GM21515 (cell line): ENCODE measurements around the gene MBOAT7.
"Not testable (repeated sequence)": the region's sequence is repeated elsewhere in the genome, so short reads cannot be mapped to it uniquely, and the experiment has no call there.

Experiments
- ATAC-seq: cut with Tn5 transposase; IDR thresholded peaks from one replicate; pipeline ENCODE4 v1.9.1; 2021; ENCODE audit not compliant: unreplicated experiment

Gene MBOAT7

GRCh38 chr19:54189145-54189734 lies at the start of gene MBOAT7:
Gene MBOAT7, minus strand, starts transcription at chr19:54189580. Its CDS starts 1,072 bp downstream, at chr19:54188508.
- peak; percentile 14 for ATAC-seq

- no peak for ATAC-seq
These were observed 44.6 kb upstream of the MBOAT7 start for GRCh38 chr19:54233941-54234340.

GRCh38 chr19:54231077-54231931 lies 41.9 kb upstream of the MBOAT7 start:
- no peak for ATAC-seq

- ATAC-seq, result no peak
These were observed 40.7 kb upstream of the MBOAT7 start for GRCh38 chr19:54230031-54230430.

- ATAC-seq, result no peak
These were observed 39.8 kb upstream of the MBOAT7 start for GRCh38 chr19:54229146-54229545.

- ATAC-seq, result not testable (repeated sequence)
These were observed 35.2 kb upstream of the MBOAT7 start for GRCh38 chr19:54224619-54225018.

GRCh38 chr19:54223937-54224281 lies 34.5 kb upstream of the MBOAT7 start:
- ATAC-seq, result not testable (repeated sequence)

GRCh38 chr19:54223277-54223936 lies 34.0 kb upstream of the MBOAT7 start:
- ATAC-seq, result not testable (repeated sequence)

GRCh38 chr19:54222474-54223276 lies 33.3 kb upstream of the MBOAT7 start, which contains the start of gene LILRB3:
Gene LILRB3, minus strand, starts transcription at chr19:54223007. Its CDS starts 31 bp downstream, at chr19:54222976.
- not testable (repeated sequence) for ATAC-seq

GRCh38 chr19:54221947-54222346 lies 32.6 kb upstream of the MBOAT7 start:
- ATAC-seq, result not testable (repeated sequence)

GRCh38 chr19:54219702-54220101 lies 30.3 kb upstream of the MBOAT7 start:
- ATAC-seq, result not testable (repeated sequence)

- ATAC-seq, result no peak
These were observed 29.7 kb upstream of the MBOAT7 start for GRCh38 chr19:54218960-54219661.

GRCh38 chr19:54218259-54218658 lies 28.9 kb upstream of the MBOAT7 start:
- no peak for ATAC-seq

GRCh38 chr19:54217517-54218247 lies 28.3 kb upstream of the MBOAT7 start:
- ATAC-seq, result not testable (repeated sequence)

- no peak for ATAC-seq
These were observed 27.5 kb upstream of the MBOAT7 start for GRCh38 chr19:54216869-54217268.

GRCh38 chr19:54214734-54215133 lies 25.4 kb upstream of the MBOAT7 start:
- not testable (repeated sequence) for ATAC-seq

GRCh38 chr19:54214217-54214616 lies 24.8 kb upstream of the MBOAT7 start:
- ATAC-seq, result not testable (repeated sequence)

- ATAC-seq, result no peak
These were observed 21.9 kb upstream of the MBOAT7 start for GRCh38 chr19:54211235-54211634.

- no peak for ATAC-seq
These were observed 20.6 kb upstream of the MBOAT7 start for GRCh38 chr19:54209811-54210494.
